Mononuclear cell (primary cell): Measurements from ENCODE around the gene PARVA. TPM values are rescaled to one million over a fixed set of nuclear protein-coding genes. Genes with fewer than 3 reads are reported as not detected.

Experiments
- H3K27me3 ChIP-seq: 2 replicates; pipeline ENCODE4 v1.6.0; 2011; ENCODE audit warnings: low read length, control low read depth; ENCODE audit not compliant: insufficient read depth
- H3K4me1 ChIP-seq: 2 replicates; pipeline ENCODE4 v1.5.1; 2011; ENCODE audit warnings: mild to moderate bottlenecking, low read length, control low read depth; ENCODE audit not compliant: insufficient read depth
- H3K4me3 ChIP-seq: 2 replicates; pipeline ENCODE4 v1.5.1; 2011; ENCODE audit warnings: mild to moderate bottlenecking, low read length, moderate library complexity
- H3K9me3 ChIP-seq: 2 replicates; pipeline ENCODE4 v1.5.1; 2011; ENCODE audit warnings: low read depth, mild to moderate bottlenecking, control low read depth, low read length
- total RNA-seq: library from RNA; depleted of rRNA; stranded (reverse); fragments of >200 nt; gene quantifications from one replicate; pipeline ENCODE4 v1.2.3, GENCODE V29; 2012

PARVA gene
- total RNA-seq, 1 donor = 0.21 TPM

DNA sequence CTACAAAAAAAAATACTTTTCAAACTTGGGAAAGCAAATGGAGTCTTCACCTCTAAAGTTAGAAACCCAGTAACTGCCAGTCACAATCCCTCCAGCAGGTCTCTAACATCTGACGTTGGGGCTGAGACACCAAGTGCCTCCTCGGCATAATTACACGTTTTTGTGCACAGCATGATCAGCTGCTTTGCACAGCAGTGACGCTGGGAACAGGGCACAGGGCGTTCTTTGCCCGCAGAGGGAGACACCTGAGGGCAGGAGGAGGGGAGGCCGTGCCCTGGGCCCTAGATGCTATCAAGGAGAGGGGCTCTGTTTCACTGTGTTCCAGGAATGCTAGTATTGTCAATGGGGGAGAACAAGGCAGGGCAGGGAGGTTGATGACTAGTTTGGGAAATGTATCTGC lies 120.1 kb downstream of the PARVA start:
- H3K4me3 ChIP-seq = no peak overlapping the region
- H3K4me1 ChIP-seq = no peaks in the 10 kb centered on the region
- no peaks in the 10 kb centered on the region for H3K27me3 ChIP-seq
- no peaks in the 10 kb centered on the region for H3K9me3 ChIP-seq

DNA sequence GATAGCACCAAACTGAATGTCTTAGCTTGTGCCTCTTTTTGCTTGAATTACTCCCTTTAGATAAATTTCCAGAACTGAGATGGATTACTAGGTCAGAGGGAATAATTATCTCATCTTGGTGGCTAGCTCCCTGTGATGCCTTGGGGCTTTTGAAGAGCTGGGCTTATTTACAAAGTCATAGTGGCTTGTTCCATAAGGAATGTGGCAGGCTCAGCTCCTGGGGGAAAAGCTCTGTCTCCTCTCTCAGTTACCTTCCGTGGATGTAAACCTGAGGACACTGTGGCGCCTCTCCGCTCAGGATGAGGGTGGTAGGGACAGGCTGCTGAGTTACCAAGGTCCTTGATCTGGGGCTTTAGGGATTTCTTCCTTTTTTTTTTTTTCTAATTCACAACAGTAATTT lies 121.7 kb downstream of the PARVA start:
- Histone ChIP-seq H3K4me1 (no peaks in the 10 kb centered on the region), H3K4me3 (no peak overlapping the region), H3K27me3 (no peaks in the 10 kb centered on the region), H3K9me3 (no peaks in the 10 kb centered on the region)

DNA sequence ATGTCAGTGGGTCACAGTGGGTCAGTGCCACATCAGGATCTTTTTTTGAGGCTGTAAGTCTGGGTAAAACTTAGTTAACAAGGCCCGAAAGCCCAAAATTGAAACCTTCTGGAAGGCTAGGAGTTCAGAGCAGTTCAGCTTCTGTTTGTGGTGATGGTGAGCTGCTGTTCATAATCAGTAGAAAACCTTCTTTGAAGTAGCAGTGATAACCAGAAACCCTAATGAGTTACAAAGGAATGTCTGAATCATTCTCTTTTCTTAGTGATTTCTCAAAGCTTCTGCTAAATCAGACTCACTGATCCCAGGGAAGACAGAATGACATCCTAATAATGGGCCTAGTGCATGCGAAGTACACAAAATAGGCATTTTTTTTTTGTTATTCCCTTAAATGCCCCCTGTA lies 124.7 kb downstream of the PARVA start:
- no peaks in the 10 kb centered on the region for H3K4me1 ChIP-seq
- H3K4me3 ChIP-seq = no peak overlapping the region
- H3K9me3 ChIP-seq = no peaks in the 10 kb centered on the region
- H3K27me3 ChIP-seq = no peaks in the 10 kb centered on the region

DNA sequence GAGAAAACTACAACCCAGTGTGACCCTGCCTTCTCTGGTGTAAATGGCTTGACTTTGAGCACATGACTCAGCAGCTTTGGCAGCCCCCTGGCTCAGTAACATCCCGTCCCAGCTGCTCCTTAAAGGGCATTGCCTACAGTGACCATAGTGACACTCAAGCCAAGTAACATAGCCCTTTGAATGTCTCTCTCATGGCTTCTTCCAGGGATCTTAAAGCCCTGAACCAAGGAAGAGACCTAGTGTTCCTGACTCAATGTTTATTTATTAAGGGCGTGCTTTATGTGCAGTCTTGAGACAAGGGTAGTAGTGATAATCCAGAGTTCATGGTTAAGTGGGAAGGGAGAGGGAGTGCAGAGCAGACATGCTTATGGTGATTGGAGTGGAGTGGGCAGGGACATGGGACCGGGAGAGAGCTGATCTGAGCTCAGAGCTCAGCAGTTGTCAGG lies 125.7 kb downstream of the PARVA start:
- H3K4me3 ChIP-seq = no peak overlapping the region
- H3K4me1 ChIP-seq = no peaks in the 10 kb centered on the region
- no peaks in the 10 kb centered on the region for H3K9me3 ChIP-seq
- H3K27me3 ChIP-seq = no peaks in the 10 kb centered on the region

DNA sequence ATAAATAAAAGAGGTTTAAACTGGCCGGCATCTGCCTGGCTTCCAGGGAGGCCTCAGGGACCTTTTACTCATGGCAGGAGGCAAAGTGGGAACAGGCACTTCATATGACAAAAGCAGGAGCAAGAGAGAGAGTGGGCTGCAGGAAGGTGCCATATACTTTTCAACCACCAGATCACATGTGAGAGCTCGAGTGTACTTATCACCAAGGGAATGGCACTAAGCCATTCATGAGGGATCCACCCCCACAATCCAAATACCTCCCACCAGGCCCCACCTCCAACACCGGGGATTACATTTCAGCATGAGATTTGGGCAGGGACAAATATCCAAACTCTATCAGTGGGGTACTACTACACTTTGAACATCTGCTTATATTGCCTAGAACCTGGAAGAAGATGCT lies 126.5 kb downstream of the PARVA start:
- no peaks in the 10 kb centered on the region for H3K4me1 ChIP-seq
- H3K27me3 ChIP-seq = no peaks in the 10 kb centered on the region
- H3K4me3 ChIP-seq = no peak overlapping the region
- no peaks in the 10 kb centered on the region for H3K9me3 ChIP-seq

DNA sequence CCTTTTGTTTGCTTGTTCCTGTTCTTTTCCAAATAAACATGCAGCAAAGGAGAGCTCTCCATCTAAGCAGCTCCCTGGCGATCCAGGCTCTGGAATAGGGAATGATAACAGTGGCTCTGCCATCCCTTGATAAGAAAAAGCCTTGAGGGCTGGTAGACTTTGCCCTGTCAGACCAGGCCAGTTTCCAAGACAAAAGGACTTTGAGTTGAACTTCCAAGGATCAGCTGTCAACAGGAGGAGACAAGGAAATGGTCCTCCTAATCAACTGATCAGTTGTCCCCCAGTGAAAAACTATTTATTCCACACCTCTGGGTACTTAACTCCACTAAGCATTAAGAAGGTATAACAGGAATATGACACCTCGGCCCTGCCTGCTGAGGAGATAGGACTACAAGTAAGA lies 127.8 kb downstream of the PARVA start:
- Histone ChIP-seq H3K27me3 (no peaks in the 10 kb centered on the region), H3K4me1 (no peaks in the 10 kb centered on the region), H3K4me3 (no peak overlapping the region), H3K9me3 (no peaks in the 10 kb centered on the region)

DNA sequence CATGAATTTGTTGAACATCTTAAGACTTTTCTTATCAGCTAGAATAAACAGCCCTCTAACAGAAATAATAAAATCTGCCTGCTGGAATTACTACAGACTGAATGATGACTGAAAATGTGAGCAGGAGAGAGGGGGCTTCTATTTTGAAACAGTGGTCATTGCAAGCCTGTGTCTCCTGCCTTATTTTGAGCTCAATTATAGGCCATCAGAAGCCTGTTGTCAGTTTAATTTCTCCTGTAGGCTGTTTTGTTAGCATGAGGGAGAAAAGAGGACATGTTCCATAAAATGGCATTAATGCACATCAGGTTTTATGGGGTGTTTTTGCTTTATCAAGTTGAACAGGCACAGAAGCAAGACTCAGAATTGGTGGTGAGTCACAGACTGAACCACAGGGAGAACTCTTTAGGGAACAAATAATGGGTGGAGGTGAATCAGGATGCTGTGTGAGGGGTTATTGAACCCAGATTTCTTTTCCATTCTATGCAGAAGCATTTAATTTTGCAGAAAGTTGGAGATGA lies 129.1 kb downstream of the PARVA start:
- Histone ChIP-seq H3K4me1 (no peaks in the 10 kb centered on the region), H3K9me3 (no peaks in the 10 kb centered on the region), H3K27me3 (no peaks in the 10 kb centered on the region), H3K4me3 (no peak overlapping the region)

DNA sequence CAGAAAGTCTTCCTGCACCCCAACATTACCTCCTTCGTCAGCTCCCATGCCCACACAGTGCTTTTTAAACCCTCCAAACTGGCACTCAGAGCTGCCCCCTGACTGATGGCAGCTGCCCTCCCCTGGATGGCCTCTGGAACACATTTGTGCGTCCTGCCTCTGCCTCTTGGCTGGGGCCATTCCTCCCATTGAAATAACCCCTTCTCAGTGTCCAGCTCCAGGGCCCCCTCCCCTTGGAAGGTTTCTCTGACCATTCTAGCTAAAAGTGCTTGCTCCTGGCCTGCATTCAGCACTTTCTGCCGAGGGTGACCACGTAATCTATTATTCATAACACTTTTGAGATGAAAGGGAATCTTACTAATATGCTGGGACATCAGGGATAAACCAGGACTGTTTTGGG lies 130.0 kb downstream of the PARVA start:
- no peaks in the 10 kb centered on the region for H3K4me1 ChIP-seq
- no peak overlapping the region for H3K4me3 ChIP-seq
- H3K9me3 ChIP-seq = no peaks in the 10 kb centered on the region
- no peaks in the 10 kb centered on the region for H3K27me3 ChIP-seq

DNA sequence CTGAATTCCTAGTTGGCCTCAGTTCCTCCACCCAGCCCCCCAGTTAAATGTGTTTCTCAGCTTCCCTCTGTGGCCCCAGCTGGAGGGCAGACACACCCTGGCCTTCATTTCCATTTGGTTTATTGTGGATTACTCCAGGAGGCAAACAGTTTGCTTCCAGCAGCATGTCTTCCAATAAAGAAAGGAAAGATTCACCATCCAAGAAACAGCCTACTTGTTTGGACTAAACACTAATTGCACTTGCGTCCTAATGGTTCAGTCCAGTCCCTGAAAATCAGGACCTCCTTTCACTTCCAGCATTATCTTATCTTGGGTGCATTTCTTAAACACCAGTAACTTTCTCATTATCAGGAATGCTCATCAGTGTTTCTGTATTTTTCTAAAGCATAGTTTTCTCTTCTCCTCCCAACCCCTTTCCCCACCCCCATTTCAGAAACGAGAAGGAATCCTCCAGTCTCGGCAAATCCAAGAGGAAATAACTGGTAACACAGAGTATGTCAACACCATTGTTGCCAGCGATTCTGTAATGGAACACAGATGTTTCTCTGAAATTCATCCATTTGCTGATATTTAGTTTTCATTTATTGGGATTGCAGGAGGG lies 130.9 kb downstream of the PARVA start:
- Histone ChIP-seq H3K9me3 (no peaks in the 10 kb centered on the region), H3K4me1 (no peaks in the 10 kb centered on the region), H3K4me3 (no peak overlapping the region), H3K27me3 (no peaks in the 10 kb centered on the region)

DNA sequence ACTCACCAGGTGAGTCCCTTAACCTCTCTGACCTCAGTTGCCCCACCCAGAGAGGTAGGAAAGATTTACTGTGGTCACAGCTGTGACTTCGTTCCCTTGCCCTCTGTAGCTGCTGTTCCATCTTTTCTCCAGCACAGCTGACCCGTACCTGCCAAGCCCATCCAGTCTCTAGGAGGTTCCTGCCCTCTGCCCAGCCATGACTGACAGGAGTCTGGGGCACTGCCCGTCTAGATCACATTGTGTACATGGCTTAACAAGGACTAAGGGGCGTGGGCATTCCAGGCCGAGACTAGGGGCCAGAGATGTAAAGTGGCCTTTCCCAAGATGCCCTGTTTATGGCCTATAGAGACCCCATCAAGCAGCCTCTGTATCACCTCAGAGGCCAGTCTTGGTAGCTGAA lies 132.0 kb downstream of the PARVA start:
- Histone ChIP-seq H3K4me3 (no peak overlapping the region), H3K27me3 (no peaks in the 10 kb centered on the region), H3K4me1 (no peaks in the 10 kb centered on the region), H3K9me3 (no peaks in the 10 kb centered on the region)

DNA sequence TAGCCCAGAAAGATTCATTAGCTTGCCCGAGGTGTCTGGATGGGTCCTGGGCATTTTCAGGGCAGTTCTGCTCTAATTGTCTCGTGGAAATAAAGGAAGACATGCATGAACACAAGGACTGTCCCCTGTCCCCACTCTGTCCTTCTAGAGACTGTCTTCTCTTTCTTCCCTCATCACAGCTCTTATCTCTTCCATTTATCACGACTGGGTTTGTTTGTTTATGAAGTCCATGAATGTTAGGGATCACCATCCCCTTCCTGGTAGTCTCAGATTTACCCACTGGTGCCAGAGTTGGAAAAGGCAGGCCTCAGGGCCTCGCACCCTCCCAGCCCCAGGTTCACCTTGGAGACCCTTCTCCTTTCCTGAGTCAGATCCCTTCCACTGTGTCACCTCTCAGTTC lies 134.8 kb downstream of the PARVA start:
- no peaks in the 10 kb centered on the region for H3K4me1 ChIP-seq
- H3K27me3 ChIP-seq = no peaks in the 10 kb centered on the region
- H3K9me3 ChIP-seq = no peaks in the 10 kb centered on the region
- no peak overlapping the region for H3K4me3 ChIP-seq

DNA sequence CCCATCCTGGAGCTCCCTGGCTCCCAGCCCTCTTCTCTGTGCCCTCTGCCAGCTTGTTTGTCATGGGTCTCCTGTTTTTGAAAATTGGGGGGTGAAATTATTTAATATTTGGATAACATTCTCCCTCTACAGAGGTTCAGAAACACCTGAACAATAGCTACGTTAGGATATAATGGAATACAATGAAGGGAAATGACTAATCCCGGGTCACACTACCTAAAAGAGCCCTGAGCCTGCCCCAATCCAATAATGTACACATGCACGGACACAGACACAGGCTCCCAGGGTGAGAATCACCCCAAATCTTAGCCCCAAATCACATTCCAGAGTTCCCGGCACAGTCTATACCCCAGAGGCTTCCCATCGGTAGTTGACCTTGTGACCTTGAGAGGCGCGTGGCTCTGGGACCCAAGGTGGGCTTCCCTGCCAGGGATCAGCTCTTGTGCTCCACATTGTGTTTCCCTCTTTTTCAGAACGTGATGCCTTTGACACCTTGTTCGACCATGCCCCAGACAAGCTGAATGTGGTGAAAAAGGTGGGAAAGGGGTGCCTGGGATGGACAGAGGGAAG lies 135.5 kb downstream of the PARVA start:
- no peaks in the 10 kb centered on the region for H3K9me3 ChIP-seq
- H3K4me1 ChIP-seq = no peaks in the 10 kb centered on the region
- H3K4me3 ChIP-seq = no peak overlapping the region
- H3K27me3 ChIP-seq = no peaks in the 10 kb centered on the region

DNA sequence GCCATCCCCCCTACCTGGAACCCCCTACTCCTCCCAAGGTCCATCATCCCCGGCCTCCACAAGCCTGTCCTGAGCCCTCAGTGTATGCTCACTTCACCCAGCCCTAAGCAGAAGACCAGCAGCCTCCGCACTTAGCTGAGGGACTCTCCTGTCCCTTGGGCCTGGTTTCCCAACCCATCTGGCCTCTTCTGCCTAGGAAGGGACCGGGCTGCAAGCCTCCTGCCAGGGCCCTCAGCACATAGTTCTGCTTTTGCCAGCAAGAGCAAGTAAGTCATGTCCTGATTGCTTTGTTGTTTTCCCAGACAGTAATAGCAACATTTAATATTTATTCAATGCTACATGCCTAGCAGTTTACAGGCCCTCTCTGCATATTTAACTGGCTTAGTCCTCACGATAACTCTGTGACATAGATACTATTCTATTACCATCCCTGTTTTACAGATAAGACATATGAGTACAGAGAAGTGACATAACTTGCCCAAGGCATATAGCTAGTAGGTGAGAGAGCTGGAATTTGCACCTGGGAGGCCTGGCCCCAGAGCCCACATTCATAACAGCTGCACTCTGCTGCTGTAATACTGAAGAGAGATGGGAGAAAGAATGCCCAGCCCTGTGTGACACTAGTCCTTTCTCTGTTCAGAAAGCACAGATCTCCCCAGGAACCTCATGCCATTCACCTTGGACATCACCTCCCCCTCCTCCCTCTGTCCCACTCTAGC lies 139.2 kb downstream of the PARVA start:
- no peaks in the 10 kb centered on the region for H3K9me3 ChIP-seq
- no peaks in the 10 kb centered on the region for H3K4me1 ChIP-seq
- no peak overlapping the region for H3K4me3 ChIP-seq
- no peaks in the 10 kb centered on the region for H3K27me3 ChIP-seq

DNA sequence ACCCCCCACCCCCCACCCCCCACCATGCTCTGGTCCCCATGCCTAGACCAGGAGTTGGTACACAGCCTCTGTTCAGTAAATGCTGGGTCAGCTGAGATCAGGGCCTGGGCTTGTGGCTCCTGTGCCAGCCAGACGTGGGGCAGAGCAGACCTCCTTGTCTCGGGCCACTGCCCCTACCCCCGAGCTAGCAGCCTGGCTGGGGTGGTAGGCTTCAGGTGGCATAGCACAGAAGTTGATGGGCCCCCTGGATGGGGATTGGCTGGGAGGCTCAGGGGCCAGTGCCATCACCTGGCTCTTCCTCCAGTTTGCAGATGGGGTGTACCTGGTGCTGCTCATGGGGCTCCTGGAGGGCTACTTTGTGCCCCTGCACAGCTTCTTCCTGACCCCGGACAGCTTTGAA lies 139.9 kb downstream of the PARVA start:
- Histone ChIP-seq H3K4me3 (no peak overlapping the region), H3K4me1 (no peaks in the 10 kb centered on the region), H3K9me3 (no peaks in the 10 kb centered on the region), H3K27me3 (no peaks in the 10 kb centered on the region)

DNA sequence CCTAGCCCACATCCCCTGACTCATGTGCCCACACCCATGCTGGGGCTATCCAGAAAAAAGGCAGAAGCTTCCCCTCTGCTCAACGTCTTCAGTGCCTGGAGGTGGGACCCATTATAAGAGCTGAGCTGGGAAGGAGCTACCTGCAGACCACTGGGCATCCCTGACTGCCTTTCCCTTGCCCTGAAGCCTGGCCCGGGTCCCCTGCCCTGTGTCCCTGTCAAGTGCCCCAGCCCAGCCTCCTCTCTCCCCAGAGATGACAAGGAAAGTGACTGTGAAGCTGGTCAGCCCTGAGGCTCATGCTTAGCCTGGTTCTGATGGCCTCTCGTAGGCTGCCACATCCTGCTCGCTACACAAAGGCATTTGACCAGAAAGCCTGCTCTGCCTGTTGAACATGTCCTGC lies 140.4 kb downstream of the PARVA start:
- Histone ChIP-seq H3K27me3 (no peaks in the 10 kb centered on the region), H3K4me1 (no peaks in the 10 kb centered on the region), H3K4me3 (no peak overlapping the region), H3K9me3 (no peaks in the 10 kb centered on the region)
